H1 (cell line): ENCODE data around the gene DEGS2. TPM values are rescaled to one million over a fixed set of nuclear protein-coding genes. Genes with fewer than 3 reads are reported as not detected.

Experiments
- CHD2 ChIP-seq: IDR thresholded peaks from 2 replicates; pipeline ENCODE4 v1.6.1; 2012; ENCODE audit warnings: low read length, improper control_type of control experiment
- SP4 ChIP-seq: IDR thresholded peaks from 2 replicates; pipeline ENCODE4 v1.6.1; 2012; ENCODE audit warnings: low read length, inconsistent platforms
- YY1 ChIP-seq: IDR thresholded peaks from 2 replicates; pipeline ENCODE4 v1.6.1; 2011; ENCODE audit warnings: low read depth, mild to moderate bottlenecking, low read length
- polyA plus RNA-seq, 7 experiments: library from polyadenylated mRNA; depleted of rRNA in 3 of 7; stranded (reverse) in 5 of 7; unstranded in 2 of 7; fragments of >200 nt in 5 of 7; fragments of 200-250 nt in 2 of 7; gene quantifications; 1 replicate in 5 of 7; 2 replicates in 1 of 7; 4 replicates in 1 of 7; pipeline versions ENCODE4 v1.2.1 to v1.2.3, GENCODE V29; 2011 to 2013; ENCODE audit warnings: missing spikeins in 2 of 7, mixed read lengths in 2 of 7
- total RNA-seq: library from RNA; stranded (reverse); fragmentation: NEBNext Ultra II Directional; extraction: Animal tissue kit (Norgen Biotek cat#: 25700); gene quantifications from 2 replicates; pipeline ENCODE4 v1.2.1, GENCODE V29; 2021

DEGS2 gene
- total and polyA plus RNA-seq, 2 of the 8 experiments (the other 6 are each of a cell fraction or from before 2014, with no cell fraction given) = 0.61 to 0.82 TPM

- no peak for TF ChIP-seq SP4
- TF ChIP-seq YY1 = no peak
- no peak for TF ChIP-seq CHD2
These were observed 2.7 kb downstream of the DEGS2 start (continued) for GRCh38 chr14:100156776-100157175.
